CD4-positive, alpha-beta T cell treated with Interleukin-17A for 4 hours (primary cell): Measurements from ENCODE around the gene SELENOO.

Source experiments
- DNase-seq: peaks from one replicate; pipeline ENCODE4 v3.0.0-alpha.2; 2020; ENCODE audit warnings: mixed read lengths

Gene SELENOO

GRCh38 chr22:50218153-50218995 is 17.6 kb downstream of the SELENOO start:
- no peak for DNase-seq

- no peak for DNase-seq
Measured at GRCh38 chr22:50218996-50219727, 18.4 kb downstream of the SELENOO start.

GRCh38 chr22:50219800-50220602 is 19.2 kb downstream of the SELENOO start:
- DNase-seq: no peak

- DNase-seq: no peak
Measured at GRCh38 chr22:50220603-50221409, 20.0 kb downstream of the SELENOO start.

GRCh38 chr22:50221410-50222300 is 20.8 kb downstream of the SELENOO start:
- DNase-seq: no peak

- DNase-seq: no peak
Measured at GRCh38 chr22:50222508-50222907, 21.7 kb downstream of the SELENOO start.

- no peak for DNase-seq
Measured at GRCh38 chr22:50224071-50224470, 23.3 kb downstream of the SELENOO start.

GRCh38 chr22:50225200-50225969 is 24.6 kb downstream of the SELENOO start:
- DNase-seq: no peak

GRCh38 chr22:50226063-50226874 is 25.5 kb downstream of the SELENOO start:
- DNase-seq: no peak

- DNase-seq: no peak
Measured at GRCh38 chr22:50226875-50227165, 26.0 kb downstream of the SELENOO start.

- DNase-seq: no peak
Measured at GRCh38 chr22:50227579-50228215, 26.9 kb downstream of the SELENOO start.

- no peak for DNase-seq
Measured at GRCh38 chr22:50228366-50228765, 27.6 kb downstream of the SELENOO start.

- no peak for DNase-seq
Measured at GRCh38 chr22:50229370-50229769, 28.6 kb downstream of the SELENOO start.

- DNase-seq: no peak
Measured at GRCh38 chr22:50232481-50233151, 31.8 kb downstream of the SELENOO start.

GRCh38 chr22:50233223-50233622 is 32.4 kb downstream of the SELENOO start:
- no peak for DNase-seq

GRCh38 chr22:50236731-50237409 is 36.1 kb downstream of the SELENOO start:
- no peak for DNase-seq

- no peak for DNase-seq
Measured at GRCh38 chr22:50238755-50239154, 37.9 kb downstream of the SELENOO start.

GRCh38 chr22:50242406-50242949 is 41.7 kb downstream of the SELENOO start:
- no peak for DNase-seq
